ENCODE data around the gene GLIS1. TPM values are rescaled to one million over a fixed set of nuclear protein-coding genes. Genes with fewer than 3 reads are reported as not detected.

Gene GLIS1
- polyA plus RNA-seq, 1 donor from 2014 or later: not detected

- Histone ChIP-seq H3K4me2 (ENCODE audit: low read length) (no peak overlapping the region), H3K9me3 (ENCODE audit: low read length) (no peaks in the 10 kb centered on the region), H3K79me2 (replicated peaks; ENCODE audit: insufficient read depth, low read length) (no peaks in the 10 kb centered on the region), H2AFZ (ENCODE audit: low read depth, low read length) (no peak overlapping the region), H3K27me3 (ENCODE audit: insufficient read depth, low read depth, low read length) (no peaks in the 10 kb centered on the region), H3K4me3 (ENCODE audit: low read length) (no peak overlapping the region), H3K36me3 (ENCODE audit: insufficient read depth, low read length) (no peaks in the 10 kb centered on the region), H3K9me2 (ENCODE audit: insufficient read depth, low read length) (no peaks in the 10 kb centered on the region), H3F3A (ENCODE audit: insufficient read depth, low read length, poor library complexity, severe bottlenecking) (no peaks in the 10 kb centered on the region), H3K9ac (ENCODE audit: low read length) (no peak overlapping the region), H4K20me1 (ENCODE audit: insufficient read depth) (no peaks in the 10 kb centered on the region), H3K27ac (ENCODE audit: low read length) (no peak overlapping the region)
- TF ChIP-seq, protein P1, sequence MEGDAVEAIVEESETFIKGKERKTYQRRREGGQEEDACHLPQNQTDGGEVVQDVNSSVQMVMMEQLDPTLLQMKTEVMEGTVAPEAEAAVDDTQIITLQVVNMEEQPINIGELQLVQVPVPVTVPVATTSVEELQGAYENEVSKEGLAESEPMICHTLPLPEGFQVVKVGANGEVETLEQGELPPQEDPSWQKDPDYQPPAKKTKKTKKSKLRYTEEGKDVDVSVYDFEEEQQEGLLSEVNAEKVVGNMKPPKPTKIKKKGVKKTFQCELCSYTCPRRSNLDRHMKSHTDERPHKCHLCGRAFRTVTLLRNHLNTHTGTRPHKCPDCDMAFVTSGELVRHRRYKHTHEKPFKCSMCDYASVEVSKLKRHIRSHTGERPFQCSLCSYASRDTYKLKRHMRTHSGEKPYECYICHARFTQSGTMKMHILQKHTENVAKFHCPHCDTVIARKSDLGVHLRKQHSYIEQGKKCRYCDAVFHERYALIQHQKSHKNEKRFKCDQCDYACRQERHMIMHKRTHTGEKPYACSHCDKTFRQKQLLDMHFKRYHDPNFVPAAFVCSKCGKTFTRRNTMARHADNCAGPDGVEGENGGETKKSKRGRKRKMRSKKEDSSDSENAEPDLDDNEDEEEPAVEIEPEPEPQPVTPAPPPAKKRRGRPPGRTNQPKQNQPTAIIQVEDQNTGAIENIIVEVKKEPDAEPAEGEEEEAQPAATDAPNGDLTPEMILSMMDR (IDR thresholded peaks at IDR 0.05; ENCODE audit: poor library complexity, severe bottlenecking): no peak
- no peak for TF ChIP-seq EP300 (conservative IDR thresholded peaks at IDR 0.05; ENCODE audit: poor library complexity, severe bottlenecking)
- no peak for TF ChIP-seq TAF1 (IDR thresholded peaks at IDR 0.05; ENCODE audit: low read depth)
- no peak for TF ChIP-seq EZH2 (IDR thresholded peaks at IDR 0.05; ENCODE audit: borderline replicate concordance, insufficient read depth, low read length, poor library complexity, severe bottlenecking)
- no peak for TF ChIP-seq POLR2AphosphoS5 (IDR thresholded peaks at IDR 0.05)
- TF ChIP-seq, protein P2, sequence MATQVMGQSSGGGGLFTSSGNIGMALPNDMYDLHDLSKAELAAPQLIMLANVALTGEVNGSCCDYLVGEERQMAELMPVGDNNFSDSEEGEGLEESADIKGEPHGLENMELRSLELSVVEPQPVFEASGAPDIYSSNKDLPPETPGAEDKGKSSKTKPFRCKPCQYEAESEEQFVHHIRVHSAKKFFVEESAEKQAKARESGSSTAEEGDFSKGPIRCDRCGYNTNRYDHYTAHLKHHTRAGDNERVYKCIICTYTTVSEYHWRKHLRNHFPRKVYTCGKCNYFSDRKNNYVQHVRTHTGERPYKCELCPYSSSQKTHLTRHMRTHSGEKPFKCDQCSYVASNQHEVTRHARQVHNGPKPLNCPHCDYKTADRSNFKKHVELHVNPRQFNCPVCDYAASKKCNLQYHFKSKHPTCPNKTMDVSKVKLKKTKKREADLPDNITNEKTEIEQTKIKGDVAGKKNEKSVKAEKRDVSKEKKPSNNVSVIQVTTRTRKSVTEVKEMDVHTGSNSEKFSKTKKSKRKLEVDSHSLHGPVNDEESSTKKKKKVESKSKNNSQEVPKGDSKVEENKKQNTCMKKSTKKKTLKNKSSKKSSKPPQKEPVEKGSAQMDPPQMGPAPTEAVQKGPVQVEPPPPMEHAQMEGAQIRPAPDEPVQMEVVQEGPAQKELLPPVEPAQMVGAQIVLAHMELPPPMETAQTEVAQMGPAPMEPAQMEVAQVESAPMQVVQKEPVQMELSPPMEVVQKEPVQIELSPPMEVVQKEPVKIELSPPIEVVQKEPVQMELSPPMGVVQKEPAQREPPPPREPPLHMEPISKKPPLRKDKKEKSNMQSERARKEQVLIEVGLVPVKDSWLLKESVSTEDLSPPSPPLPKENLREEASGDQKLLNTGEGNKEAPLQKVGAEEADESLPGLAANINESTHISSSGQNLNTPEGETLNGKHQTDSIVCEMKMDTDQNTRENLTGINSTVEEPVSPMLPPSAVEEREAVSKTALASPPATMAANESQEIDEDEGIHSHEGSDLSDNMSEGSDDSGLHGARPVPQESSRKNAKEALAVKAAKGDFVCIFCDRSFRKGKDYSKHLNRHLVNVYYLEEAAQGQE (IDR thresholded peaks at IDR 0.05; ENCODE audit: borderline replicate concordance): no peak
- TF ChIP-seq SMC3 (conservative IDR thresholded peaks at IDR 0.05; ENCODE audit: poor library complexity): no peak
- no peak for TF ChIP-seq RAD21 (conservative IDR thresholded peaks at IDR 0.05)
- no peak for TF ChIP-seq MXI1 (conservative IDR thresholded peaks at IDR 0.05; ENCODE audit: poor library complexity, severe bottlenecking)
Observed at GRCh38 chr1:53625049-53625448, 113.9 kb downstream of the GLIS1 start.

DNA sequence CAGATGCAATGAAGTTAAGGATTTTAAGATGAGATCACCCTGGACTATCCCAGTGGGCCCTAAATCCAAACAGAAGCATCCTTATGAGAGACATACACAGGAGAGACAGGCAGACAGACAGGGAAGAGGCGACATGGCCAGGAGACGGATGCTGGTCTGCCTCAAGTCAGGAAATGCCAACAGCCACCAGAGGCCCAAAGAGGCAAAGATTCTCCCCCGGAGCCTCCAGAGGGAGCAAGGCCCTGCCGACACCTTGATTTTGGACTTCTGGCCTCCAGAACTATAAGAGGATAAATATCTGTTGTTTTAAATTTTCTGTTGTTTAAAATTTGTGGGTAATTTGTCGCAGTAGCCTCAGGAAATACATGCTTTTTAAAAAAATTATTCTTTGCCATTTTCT lies 116.4 kb downstream of the GLIS1 start:
- H3K9me3 ChIP-seq (ENCODE audit: low read length): no peaks in the 10 kb centered on the region
- H2AFZ ChIP-seq (ENCODE audit: low read depth, low read length): no peak overlapping the region
- H3K9ac ChIP-seq (ENCODE audit: low read length): no peak overlapping the region
- no peaks in the 10 kb centered on the region for H3F3A ChIP-seq (ENCODE audit: insufficient read depth, low read length, poor library complexity, severe bottlenecking)
- no peaks in the 10 kb centered on the region for H3K36me3 ChIP-seq (ENCODE audit: insufficient read depth, low read length)
- H3K4me2 ChIP-seq (ENCODE audit: low read length): no peak overlapping the region
- H3K79me2 ChIP-seq (replicated peaks; ENCODE audit: insufficient read depth, low read length): no peaks in the 10 kb centered on the region
- no peaks in the 10 kb centered on the region for H3K27me3 ChIP-seq (ENCODE audit: insufficient read depth, low read depth, low read length)
- H3K4me3 ChIP-seq (ENCODE audit: low read length): no peak overlapping the region
- no peaks in the 10 kb centered on the region for H4K20me1 ChIP-seq (ENCODE audit: insufficient read depth)
- no peak overlapping the region for H3K27ac ChIP-seq (ENCODE audit: low read length)
- H3K9me2 ChIP-seq (ENCODE audit: insufficient read depth, low read length): no peaks in the 10 kb centered on the region
- TF ChIP-seq SMC3 (conservative IDR thresholded peaks at IDR 0.05; ENCODE audit: poor library complexity) (no peak), RAD21 (conservative IDR thresholded peaks at IDR 0.05) (no peak), MXI1 (conservative IDR thresholded peaks at IDR 0.05; ENCODE audit: poor library complexity, severe bottlenecking) (no peak), TAF1 (IDR thresholded peaks at IDR 0.05; ENCODE audit: low read depth) (no peak), EZH2 (IDR thresholded peaks at IDR 0.05; ENCODE audit: borderline replicate concordance, insufficient read depth, low read length, poor library complexity, severe bottlenecking) (no peak), POLR2AphosphoS5 (IDR thresholded peaks at IDR 0.05) (no peak), EP300 (conservative IDR thresholded peaks at IDR 0.05; ENCODE audit: poor library complexity, severe bottlenecking) (no peak)
- TF ChIP-seq, protein P2 (IDR thresholded peaks at IDR 0.05; ENCODE audit: borderline replicate concordance): no peak
- TF ChIP-seq, protein P1 (IDR thresholded peaks at IDR 0.05; ENCODE audit: poor library complexity, severe bottlenecking): no peak

Data from neural cell (in vitro differentiated cells).